Measurements from ENCODE around the gene SLC12A7.

- no peak for TF ChIP-seq POLR2AphosphoS5 (IDR thresholded peaks at IDR 0.05)
- TF ChIP-seq, protein P1, sequence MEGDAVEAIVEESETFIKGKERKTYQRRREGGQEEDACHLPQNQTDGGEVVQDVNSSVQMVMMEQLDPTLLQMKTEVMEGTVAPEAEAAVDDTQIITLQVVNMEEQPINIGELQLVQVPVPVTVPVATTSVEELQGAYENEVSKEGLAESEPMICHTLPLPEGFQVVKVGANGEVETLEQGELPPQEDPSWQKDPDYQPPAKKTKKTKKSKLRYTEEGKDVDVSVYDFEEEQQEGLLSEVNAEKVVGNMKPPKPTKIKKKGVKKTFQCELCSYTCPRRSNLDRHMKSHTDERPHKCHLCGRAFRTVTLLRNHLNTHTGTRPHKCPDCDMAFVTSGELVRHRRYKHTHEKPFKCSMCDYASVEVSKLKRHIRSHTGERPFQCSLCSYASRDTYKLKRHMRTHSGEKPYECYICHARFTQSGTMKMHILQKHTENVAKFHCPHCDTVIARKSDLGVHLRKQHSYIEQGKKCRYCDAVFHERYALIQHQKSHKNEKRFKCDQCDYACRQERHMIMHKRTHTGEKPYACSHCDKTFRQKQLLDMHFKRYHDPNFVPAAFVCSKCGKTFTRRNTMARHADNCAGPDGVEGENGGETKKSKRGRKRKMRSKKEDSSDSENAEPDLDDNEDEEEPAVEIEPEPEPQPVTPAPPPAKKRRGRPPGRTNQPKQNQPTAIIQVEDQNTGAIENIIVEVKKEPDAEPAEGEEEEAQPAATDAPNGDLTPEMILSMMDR (IDR thresholded peaks at IDR 0.05): no peak
- TF ChIP-seq POLR2A (IDR thresholded peaks at IDR 0.05): no peak
Measured at GRCh38 chr5:1007221-1007680, 104.6 kb downstream of the SLC12A7 start.

Measured in sigmoid colon (tissue), 4 donors.